ENCODE measurements around the gene RIC1. TPM values are rescaled to one million over a fixed set of nuclear protein-coding genes. Genes with fewer than 3 reads are reported as not detected.

The RIC1 gene
- total and polyA plus RNA-seq, 2 of the 13 experiments (the other 11 are each of a cell fraction or from before 2014, with no cell fraction given), result 18.2 to 19.0 TPM

DNA sequence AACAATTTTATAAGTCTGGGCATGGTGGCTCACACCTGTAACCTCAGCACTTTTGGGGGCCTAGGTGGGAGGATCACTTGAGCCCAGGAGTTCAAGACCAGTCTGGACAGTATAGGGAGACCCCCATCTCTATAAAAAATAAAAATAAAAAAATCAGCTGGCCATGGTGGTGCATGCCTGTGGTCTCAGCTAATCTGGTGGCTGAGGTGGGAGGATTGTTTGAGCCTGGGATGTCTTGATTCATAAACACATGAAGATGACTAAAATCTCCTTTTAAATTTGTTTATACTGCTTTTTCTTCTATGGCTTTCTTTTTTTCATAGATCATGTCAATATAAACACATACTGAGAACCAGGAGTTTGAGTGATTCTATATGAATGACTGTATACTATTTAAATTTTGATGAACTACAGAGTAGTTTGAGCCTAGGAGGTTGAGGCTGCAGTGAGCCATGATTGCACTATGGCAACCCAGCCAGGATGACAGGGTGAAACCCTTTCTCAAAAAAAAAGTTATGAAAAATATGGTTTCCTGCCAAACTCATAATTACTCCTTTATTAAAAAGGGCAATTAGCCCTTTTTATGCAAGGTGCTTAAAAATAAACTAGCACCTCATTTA, 14.2 kb downstream of the RIC1 start (continued):
- TF ChIP-seq, protein P1, sequence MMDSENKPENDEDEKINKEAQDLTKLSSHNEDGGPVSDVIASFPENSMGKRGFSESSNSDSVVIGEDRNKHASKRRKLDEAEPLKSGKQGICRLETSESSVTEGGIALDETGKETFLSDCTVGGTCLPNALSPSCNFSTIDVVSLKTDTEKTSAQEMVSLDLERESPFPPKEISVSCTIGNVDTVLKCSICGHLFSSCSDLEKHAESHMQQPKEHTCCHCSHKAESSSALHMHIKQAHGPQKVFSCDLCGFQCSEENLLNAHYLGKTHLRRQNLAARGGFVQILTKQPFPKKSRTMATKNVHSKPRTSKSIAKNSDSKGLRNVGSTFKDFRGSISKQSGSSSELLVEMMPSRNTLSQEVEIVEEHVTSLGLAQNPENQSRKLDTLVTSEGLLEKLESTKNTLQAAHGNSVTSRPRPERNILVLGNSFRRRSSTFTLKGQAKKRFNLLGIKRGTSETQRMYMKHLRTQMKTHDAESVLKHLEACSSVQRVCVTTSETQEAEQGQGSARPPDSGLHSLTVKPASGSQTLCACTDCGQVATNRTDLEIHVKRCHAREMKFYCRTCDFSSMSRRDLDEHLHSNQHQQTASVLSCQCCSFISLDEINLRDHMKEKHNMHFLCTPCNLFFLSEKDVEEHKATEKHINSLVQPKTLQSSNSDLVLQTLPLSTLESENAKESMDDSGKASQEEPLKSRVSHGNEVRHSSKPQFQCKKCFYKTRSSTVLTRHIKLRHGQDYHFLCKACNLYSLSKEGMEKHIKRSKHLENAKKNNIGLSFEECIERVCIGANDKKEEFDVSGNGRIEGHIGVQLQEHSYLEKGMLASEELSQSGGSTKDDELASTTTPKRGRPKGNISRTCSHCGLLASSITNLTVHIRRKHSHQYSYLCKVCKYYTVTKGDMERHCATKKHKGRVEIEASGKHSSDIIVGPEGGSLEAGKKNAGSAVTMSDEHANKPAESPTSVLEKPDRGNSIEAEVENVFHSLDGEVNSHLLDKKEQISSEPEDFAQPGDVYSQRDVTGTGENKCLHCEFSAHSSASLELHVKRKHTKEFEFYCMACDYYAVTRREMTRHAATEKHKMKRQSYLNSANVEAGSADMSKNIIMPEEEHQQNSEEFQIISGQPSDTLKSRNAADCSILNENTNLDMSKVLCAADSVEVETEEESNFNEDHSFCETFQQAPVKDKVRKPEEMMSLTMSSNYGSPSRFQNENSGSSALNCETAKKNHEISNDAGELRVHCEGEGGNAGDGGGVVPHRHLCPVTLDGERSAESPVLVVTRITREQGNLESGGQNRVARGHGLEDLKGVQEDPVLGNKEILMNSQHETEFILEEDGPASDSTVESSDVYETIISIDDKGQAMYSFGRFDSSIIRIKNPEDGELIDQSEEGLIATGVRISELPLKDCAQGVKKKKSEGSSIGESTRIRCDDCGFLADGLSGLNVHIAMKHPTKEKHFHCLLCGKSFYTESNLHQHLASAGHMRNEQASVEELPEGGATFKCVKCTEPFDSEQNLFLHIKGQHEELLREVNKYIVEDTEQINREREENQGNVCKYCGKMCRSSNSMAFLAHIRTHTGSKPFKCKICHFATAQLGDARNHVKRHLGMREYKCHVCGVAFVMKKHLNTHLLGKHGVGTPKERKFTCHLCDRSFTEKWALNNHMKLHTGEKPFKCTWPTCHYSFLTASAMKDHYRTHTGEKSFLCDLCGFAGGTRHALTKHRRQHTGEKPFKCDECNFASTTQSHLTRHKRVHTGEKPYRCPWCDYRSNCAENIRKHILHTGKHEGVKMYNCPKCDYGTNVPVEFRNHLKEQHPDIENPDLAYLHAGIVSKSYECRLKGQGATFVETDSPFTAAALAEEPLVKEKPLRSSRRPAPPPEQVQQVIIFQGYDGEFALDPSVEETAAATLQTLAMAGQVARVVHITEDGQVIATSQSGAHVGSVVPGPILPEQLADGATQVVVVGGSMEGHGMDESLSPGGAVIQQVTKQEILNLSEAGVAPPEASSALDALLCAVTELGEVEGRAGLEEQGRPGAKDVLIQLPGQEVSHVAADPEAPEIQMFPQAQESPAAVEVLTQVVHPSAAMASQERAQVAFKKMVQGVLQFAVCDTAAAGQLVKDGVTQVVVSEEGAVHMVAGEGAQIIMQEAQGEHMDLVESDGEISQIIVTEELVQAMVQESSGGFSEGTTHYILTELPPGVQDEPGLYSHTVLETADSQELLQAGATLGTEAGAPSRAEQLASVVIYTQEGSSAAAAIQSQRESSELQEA (CRISPR knock-in tag; IDR thresholded peaks at IDR 0.05; ENCODE audit: not compliant biosample characterization), result no peak
- no peak for TF ChIP-seq ZNF460 (CRISPR knock-in tag; IDR thresholded peaks at IDR 0.05; ENCODE audit: borderline replicate concordance)
- TF ChIP-seq, protein P2, sequence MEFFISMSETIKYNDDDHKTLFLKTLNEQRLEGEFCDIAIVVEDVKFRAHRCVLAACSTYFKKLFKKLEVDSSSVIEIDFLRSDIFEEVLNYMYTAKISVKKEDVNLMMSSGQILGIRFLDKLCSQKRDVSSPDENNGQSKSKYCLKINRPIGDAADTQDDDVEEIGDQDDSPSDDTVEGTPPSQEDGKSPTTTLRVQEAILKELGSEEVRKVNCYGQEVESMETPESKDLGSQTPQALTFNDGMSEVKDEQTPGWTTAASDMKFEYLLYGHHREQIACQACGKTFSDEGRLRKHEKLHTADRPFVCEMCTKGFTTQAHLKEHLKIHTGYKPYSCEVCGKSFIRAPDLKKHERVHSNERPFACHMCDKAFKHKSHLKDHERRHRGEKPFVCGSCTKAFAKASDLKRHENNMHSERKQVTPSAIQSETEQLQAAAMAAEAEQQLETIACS (CRISPR knock-in tag; IDR thresholded peaks at IDR 0.05), result no peak
- no peak for TF ChIP-seq NFYB (CRISPR knock-in tag; IDR thresholded peaks at IDR 0.05)
